Erythroblast (primary cell): ENCODE results near the gene ESYT2.

Experiments used
- GATA1 ChIP-seq: IDR thresholded peaks from 2 replicates; pipeline ENCODE4 v1.6.1; 2011; ENCODE audit warnings: low read depth, mild to moderate bottlenecking, control low read depth, low read length, moderate library complexity
- POLR2A ChIP-seq: IDR thresholded peaks from 2 replicates; pipeline ENCODE4 v1.6.1; 2011; ENCODE audit warnings: mild to moderate bottlenecking, low read length

- no peak for TF ChIP-seq POLR2A
- TF ChIP-seq GATA1 = no peak
These were observed 47.9 kb downstream of the ESYT2 start for GRCh38 chr7:158781217-158781973.
